Lung (tissue), 12 donors: ENCODE data around the gene DPP8. TPM values are rescaled to one million over a fixed set of nuclear protein-coding genes. Genes with fewer than 3 reads are reported as not detected.
A peak's percentile ranks its signal among the peaks of the same experiment; 100 is the strongest.

ENCODE experiments used
- ATAC-seq: fragments of 200-7000 bp; cut with Tn5 transposase; one replicate; pipeline ENCODE4 v1.9.1; 2020; ENCODE audit warnings: moderate number of reproducible peaks; ENCODE audit not compliant: insufficient read depth, low FRiP score
- DNase-seq, 3 donors: peaks; one replicate each; pipeline ENCODE4 v3.0.0-alpha.2; 2013 to 2017
- H3K27ac ChIP-seq, 2 donors: one replicate each; pipeline ENCODE4 v1.5.1; 2013; ENCODE audit warnings: mild to moderate bottlenecking in 2 of 2, moderate library complexity in 2 of 2, control low read depth in 1 of 2, inconsistent platforms in 1 of 2, low read depth in 1 of 2, low read length in 1 of 2
- H3K27me3 ChIP-seq, 3 donors: one replicate each; pipeline ENCODE4 v1.5.1; 2013; ENCODE audit warnings: low read length in 2 of 3; ENCODE audit not compliant: control insufficient read depth in 3 of 3, insufficient read depth in 3 of 3
- H3K36me3 ChIP-seq, 4 donors: one replicate each; pipeline ENCODE4 v1.5.1; 2013; ENCODE audit warnings: low read length in 4 of 4, mild to moderate bottlenecking in 1 of 4, moderate library complexity in 1 of 4; ENCODE audit not compliant: control insufficient read depth in 4 of 4, insufficient read depth in 4 of 4
- H3K4me1 ChIP-seq, 5 donors: one replicate each; pipeline ENCODE4 v1.5.1; 2013; ENCODE audit warnings: low read length in 5 of 5, mild to moderate bottlenecking in 2 of 5, moderate library complexity in 1 of 5; ENCODE audit not compliant: control insufficient read depth in 5 of 5, insufficient read depth in 5 of 5
- H3K4me3 ChIP-seq: one replicate; pipeline ENCODE4 v1.5.1; 2013; ENCODE audit warnings: mild to moderate bottlenecking, control low read depth, moderate library complexity
- H3K9ac ChIP-seq, 2 donors: one replicate each; pipeline ENCODE4 v1.5.1; 2013; ENCODE audit warnings: low read length in 2 of 2, control low read depth in 1 of 2; ENCODE audit not compliant: insufficient read depth in 1 of 2
- H3K9me3 ChIP-seq, 4 donors: one replicate each; pipeline ENCODE4 v1.5.1; 2013; ENCODE audit warnings: low read length in 3 of 4, mild to moderate bottlenecking in 1 of 4, moderate library complexity in 1 of 4; ENCODE audit not compliant: control insufficient read depth in 4 of 4, insufficient read depth in 3 of 4
- WGBS, 2 donors: extraction: QIAGEN DNeasy Blood & Tissue Kit; methylation state at CpG; one replicate each; pipeline ENCODE4 v1.1.7; 2013; 5-methylcytosine and 5-hydroxymethylcytosine counted together
- polyA plus RNA-seq, 2 donors: library from polyadenylated mRNA; stranded (reverse); fragments of 200-250 nt; gene quantifications; one replicate each; pipeline ENCODE4 v1.2.1, GENCODE V29; 2013
- total RNA-seq, 2 donors: library from RNA; depleted of rRNA in 1 of 2; stranded (reverse); fragments of >200 nt in 1 of 2; gene quantifications; one replicate each; pipeline ENCODE4 v1.2.1, GENCODE V29; 2014 to 2021
- TF ChIP-seq, protein P1 (sequence below): IDR thresholded peaks from 2 replicates; pipeline ENCODE4 v1.5.1; 2012; ENCODE audit warnings: mild to moderate bottlenecking; ENCODE audit errors: control extremely low read depth, extremely low read depth
- donor health status: control.
- donor health status: control.
- donor health status: Bipolar disorder and iron deficiency.
- donor health status: healthy.
- donor health status: DM: yes; HTN: yes; CAD: no.

DPP8 gene
- total and polyA plus RNA-seq, 4 donors: 7.6 to 51.4 (median 24.6) TPM

DNA sequence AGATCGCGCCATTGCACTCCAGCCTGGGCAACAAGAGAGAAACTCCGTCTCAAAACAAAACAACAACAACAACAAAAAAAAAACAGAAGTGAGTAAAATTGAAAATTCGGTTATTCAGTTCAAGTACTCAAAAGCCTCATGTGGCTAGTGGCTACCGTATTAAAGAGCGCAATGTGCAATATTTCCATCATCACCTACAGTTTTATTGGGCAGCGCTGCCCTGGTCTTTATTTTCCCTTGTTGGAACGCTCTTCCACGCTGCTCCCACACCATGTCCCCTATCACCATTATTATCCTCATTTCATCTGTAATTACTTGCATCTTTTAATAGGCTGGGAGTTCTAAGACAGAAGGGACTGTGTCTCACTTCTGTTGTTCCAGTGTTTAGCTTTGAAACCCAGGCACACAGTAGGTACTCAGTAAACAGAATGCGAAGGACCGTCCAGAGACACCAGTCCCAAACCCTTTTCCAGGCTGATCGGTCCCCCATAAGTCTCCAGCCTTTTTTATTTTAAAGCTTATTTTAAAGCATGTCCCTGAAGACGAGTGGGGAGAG, 12.4 kb upstream of the DPP8 start:
- DNase-seq (peak in 2 of 3 donors; percentile 70 to 81), ATAC-seq (no peak)
- H3K4me1 ChIP-seq: peaks cover 3 to 62% (median 19%) of the 10 kb centered on the region in 5 donors
- H3K36me3 ChIP-seq: no peaks in the 10 kb centered on the region
- H3K27ac ChIP-seq: peak overlapping the region in 1 of 2 donors; percentile 74
- H3K4me3 ChIP-seq: peak overlapping the region; percentile 19
- WGBS, 2 donors: 52% methylated on average over 13 of the region's 13 CpGs
- no peaks in the 10 kb centered on the region for H3K27me3 ChIP-seq
- TF ChIP-seq, protein P1, sequence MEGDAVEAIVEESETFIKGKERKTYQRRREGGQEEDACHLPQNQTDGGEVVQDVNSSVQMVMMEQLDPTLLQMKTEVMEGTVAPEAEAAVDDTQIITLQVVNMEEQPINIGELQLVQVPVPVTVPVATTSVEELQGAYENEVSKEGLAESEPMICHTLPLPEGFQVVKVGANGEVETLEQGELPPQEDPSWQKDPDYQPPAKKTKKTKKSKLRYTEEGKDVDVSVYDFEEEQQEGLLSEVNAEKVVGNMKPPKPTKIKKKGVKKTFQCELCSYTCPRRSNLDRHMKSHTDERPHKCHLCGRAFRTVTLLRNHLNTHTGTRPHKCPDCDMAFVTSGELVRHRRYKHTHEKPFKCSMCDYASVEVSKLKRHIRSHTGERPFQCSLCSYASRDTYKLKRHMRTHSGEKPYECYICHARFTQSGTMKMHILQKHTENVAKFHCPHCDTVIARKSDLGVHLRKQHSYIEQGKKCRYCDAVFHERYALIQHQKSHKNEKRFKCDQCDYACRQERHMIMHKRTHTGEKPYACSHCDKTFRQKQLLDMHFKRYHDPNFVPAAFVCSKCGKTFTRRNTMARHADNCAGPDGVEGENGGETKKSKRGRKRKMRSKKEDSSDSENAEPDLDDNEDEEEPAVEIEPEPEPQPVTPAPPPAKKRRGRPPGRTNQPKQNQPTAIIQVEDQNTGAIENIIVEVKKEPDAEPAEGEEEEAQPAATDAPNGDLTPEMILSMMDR: no peak
- no peaks in the 10 kb centered on the region for H3K9me3 ChIP-seq
- peak overlapping the region; percentile 46 to 67 for H3K9ac ChIP-seq

DNA sequence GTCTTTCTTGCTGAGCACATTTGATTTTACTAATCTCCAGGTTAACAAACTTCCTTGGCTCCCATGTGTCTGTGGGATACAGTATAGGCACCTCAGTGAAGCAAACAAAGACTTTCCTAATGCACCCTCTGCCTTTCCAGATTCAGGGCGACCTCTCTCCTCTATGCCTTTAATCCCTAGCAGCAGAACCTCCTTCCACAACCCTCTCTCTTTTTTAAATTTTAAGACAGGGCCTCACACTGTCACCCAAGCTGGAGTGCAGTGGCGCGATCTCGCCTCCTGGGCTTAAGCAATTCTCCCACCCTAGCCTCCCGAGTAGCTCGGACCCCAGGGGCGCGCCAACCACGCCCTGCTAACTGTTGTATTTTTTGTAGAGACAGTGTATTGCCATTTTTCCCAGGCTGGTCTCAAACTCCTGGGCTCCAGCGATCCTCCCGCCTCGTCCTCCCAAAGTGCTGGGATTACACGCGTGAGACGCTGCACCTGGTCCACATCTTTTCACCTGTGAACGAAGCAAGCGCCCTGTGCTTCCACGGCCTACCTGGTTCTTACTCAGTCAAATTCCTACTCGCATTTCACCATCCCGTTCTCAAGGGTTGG, 11.1 kb upstream of the DPP8 start:
- no peaks in the 10 kb centered on the region for H3K27me3 ChIP-seq
- ATAC-seq (no peak), DNase-seq (no peak)
- 95% methylated on average over 20 of the region's 20 CpGs for WGBS, 2 donors
- H3K27ac ChIP-seq: no peak overlapping the region
- no peaks in the 10 kb centered on the region for H3K9me3 ChIP-seq
- TF ChIP-seq, protein P1: no peak
- peaks cover 3 to 61% (median 19%) of the 10 kb centered on the region in 5 donors for H3K4me1 ChIP-seq
- H3K36me3 ChIP-seq: no peaks in the 10 kb centered on the region
- no peak overlapping the region for H3K9ac ChIP-seq
- H3K4me3 ChIP-seq: no peak overlapping the region

DNA sequence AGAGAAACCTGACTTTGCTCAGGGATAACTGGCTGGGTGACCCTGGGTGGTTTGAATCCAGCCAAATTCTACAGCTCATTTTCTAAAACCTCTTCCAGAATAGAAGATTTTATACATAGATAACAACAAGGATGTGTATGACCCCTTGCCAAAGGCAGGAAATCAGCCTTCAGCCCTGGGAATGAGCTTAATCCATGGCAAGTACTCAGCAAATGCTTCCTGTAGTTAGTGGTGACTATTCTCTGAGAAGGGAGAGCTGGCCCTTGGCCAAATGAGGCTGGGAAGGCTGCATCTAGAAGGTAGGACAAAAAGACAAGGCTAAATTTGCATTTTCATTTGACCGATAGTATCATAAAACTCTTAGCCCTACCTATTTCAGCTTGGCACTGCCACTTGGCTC, 8.1 kb upstream of the DPP8 start:
- Histone ChIP-seq H3K36me3 (no peaks in the 10 kb centered on the region), H3K4me1 (peaks cover 1 to 49% (median 8%) of the 10 kb centered on the region in 5 donors), H3K27ac (no peak overlapping the region), H3K4me3 (no peak overlapping the region), H3K9me3 (no peaks in the 10 kb centered on the region), H3K27me3 (no peaks in the 10 kb centered on the region), H3K9ac (peak overlapping the region in 1 of 2 donors; percentile 34)
- WGBS, 2 donors: 74 to 75% methylated on average over 1 of the region's 1 CpG
- ATAC-seq: no peak
- TF ChIP-seq, protein P1: no peak
- peak; percentile 77 to 90 (median 85) for DNase-seq

DNA sequence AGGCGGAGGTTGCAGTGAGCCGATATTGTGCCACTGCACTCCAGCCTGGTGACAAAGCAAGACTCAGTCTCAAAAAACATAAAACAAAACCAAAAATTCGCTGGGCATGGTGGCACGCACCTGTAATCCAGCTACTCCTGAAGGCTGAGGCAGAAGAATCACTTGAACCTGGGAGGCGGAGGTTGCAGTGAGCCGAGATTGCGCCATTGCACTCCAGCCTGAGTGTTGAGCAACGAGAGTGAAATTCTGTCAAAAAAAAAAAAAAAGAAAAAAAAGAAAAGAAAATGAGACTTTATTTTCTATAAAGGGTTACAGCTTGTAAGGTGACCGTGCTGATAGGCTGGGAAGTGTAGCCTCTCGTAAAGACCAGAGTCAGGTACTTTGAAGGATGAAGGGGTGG, 6.7 kb upstream of the DPP8 start:
- Histone ChIP-seq H3K4me1 (peaks cover 1 to 50% (median 4%) of the 10 kb centered on the region in 5 donors), H3K27me3 (no peaks in the 10 kb centered on the region), H3K27ac (no peak overlapping the region), H3K36me3 (no peaks in the 10 kb centered on the region), H3K9me3 (no peaks in the 10 kb centered on the region), H3K4me3 (no peak overlapping the region), H3K9ac (no peak overlapping the region)
- TF ChIP-seq, protein P1: no peak
- ATAC-seq: no peak
- 61 to 73% methylated on average over 10 of the region's 10 CpGs for WGBS, 2 donors
- no peak for DNase-seq
